Stimulated activated naive CD4-positive, alpha-beta T cell treated with Interleukin-2 at 50 U/mL for 16 hours (primary cell): Measurements from ENCODE around the gene KCNK7.
A peak's percentile ranks its signal among the peaks of the same experiment; 100 is the strongest.

Source experiments
- DNase-seq: peaks from one replicate; lab custom pipeline; 2025; lab: John Stamatoyannopoulos, UW

KCNK7 gene

DNA sequence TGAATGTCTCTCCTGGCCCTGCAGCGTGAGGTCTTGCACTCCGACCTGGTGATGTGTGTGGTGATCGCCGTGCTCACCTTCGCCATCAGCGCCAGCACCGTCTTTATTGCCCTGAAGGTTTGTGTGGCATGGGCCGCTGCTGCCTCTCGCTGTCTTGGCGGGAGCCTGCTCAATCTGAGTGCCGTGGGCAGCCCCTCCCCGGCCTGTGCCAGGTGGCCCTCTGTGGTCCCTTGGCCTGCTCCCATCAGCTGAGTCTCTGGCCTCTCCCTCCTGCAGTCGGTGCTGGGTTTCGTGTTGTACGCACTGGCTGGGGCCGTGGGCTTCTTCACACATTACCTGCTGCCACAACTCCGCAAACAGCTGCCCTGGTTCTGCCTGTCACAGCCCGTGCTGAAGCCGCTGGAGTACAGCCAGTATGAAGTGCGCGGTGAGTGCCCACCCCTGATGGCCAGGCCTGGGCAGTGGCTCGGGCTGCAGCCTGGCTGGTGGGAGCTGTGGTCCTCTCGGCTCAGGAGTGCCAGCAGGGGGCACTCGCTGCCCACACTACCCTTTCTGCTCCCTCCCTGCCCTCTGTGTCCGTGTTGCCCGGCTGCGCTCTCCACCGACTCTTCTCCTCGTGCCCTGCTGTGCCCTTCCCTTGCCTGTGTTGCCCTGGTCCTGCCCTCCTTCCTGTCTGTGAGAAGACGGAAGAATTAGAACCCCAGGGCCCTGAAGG is 30.2 kb upstream of the KCNK7 start:
- peak; percentile 16 for DNase-seq

DNA sequence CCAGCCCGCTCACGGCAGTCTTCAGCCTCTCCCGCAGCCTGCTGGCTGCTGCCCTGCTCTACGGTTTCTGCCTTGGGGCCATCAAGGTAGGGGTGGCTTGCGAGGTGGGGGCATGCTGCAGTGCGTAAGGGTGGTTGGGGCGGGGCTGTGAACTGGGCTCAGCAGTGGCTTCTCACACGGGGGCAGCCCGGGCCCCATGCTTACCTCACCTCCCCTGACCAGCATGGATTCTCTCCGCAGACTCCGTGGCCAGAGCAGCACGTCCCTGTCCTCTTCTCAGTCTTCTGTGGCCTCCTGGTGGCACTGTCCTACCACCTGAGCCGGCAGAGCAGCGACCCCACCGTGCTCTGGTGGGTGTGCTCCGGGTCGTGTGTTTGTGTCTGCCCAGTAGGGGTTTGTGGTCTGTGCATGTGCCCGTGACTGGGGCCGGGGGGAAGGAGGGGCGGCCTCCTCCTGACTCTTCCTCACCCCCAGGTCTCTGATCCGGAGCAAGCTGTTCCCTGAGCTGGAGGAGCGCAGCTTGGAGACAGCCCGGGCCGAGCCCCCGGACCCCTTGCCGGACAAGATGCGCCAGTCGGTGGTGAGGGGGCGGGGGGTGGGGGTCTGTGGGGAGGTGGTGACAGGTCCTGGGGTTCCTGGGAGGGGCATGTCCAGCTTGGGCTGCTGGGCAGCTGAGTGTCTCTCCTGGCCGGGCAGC is 29.5 kb upstream of the KCNK7 start:
- DNase-seq = no peak

- DNase-seq = no peak
Observed at GRCh38 chr11:65623852-65624616, 28.4 kb upstream of the KCNK7 start.

DNA sequence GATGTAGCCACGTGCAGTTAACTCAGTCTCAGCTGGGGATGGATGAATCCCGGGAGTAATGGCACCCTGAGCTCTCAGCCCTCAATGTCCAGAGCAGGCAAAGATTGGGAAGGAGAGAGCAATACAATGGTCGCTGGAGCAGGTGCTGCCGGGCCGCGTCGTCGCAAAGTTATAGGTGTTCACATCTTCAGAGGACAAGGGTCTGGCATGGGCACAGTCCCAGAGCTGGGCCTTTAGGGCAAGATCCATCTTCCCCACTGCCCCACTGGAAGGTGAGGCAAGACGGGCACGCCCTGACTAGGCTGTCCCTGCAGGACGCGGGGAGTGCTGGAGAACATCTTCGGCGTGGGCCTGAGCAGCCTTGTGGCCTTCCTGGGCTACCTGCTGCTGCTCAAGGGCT is 27.6 kb upstream of the KCNK7 start:
- no peak for DNase-seq

DNA sequence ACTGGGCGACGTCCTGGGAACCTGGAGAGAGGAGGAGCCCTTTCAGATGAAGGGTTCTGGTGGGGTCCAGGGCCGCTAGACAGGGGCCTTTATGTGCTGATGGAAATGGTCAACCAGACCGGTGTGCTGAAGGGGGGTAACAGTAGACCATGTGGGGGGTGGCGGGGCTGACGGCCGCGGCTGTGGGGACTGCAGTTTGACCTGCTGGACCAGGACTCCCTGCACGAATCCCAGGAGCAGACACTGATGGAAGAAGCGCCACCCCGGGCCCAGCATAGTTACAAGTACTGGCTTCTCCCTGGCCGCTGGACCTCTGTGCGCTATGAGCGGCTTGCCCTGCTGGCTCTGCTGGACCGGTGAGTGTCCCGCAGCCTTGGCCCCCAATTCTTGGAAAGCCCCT is 26.4 kb upstream of the KCNK7 start:
- DNase-seq = no peak

DNA sequence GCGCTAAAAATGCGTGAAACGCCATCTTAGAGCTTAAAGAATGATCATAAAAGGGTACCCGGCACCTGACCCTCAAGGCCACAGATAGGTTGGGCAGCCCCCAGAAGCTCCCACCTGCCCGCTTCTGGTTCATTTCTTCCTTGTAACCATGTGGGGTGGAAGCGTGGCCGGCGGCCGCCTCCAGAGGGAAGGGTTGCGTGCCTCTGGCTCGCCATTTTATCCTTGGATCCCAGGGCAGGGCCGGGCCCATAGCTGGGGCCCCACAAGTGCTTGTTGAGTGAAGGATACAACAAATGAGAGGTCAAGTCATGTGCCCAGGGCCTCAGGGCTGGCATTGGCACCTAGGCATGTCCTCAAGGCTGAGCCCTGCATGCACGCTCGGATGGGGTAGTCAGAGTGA is 25.9 kb upstream of the KCNK7 start:
- DNase-seq = no peak

GRCh38 chr11:65620666-65621065 is 25.1 kb upstream of the KCNK7 start:
- DNase-seq = no peak

DNA sequence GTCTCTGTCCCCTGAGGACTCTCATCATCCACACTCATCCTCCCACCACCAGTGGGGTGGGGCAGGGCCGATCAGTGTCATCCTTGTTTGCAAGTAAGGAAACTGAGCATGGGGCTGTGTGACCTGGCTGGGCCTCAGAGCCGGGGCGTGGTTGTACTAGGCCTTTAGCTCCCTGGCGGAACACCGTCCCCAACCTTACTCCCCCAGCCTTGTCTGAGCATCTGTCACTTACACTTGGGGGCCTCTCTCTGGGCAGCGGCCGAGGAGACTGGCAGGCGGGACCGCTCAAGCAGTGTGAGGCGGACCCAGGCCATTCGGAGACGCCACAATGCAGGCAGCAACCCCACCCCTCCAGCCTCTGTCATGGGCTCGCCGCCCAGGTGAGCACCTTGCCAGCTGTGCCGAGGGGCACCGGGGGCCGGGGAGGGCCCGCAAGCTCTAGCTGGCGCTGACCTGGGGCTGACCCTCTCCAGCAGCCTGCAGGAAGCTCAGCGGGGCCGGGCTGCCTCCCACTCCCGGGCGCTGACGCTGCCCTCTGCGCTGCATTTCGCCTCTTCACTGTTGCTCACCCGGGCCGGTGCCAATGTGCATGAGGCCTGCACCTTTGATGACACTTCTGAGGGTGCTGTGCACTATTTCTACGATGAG is 23.8 kb upstream of the KCNK7 start:
- no peak for DNase-seq

DNA sequence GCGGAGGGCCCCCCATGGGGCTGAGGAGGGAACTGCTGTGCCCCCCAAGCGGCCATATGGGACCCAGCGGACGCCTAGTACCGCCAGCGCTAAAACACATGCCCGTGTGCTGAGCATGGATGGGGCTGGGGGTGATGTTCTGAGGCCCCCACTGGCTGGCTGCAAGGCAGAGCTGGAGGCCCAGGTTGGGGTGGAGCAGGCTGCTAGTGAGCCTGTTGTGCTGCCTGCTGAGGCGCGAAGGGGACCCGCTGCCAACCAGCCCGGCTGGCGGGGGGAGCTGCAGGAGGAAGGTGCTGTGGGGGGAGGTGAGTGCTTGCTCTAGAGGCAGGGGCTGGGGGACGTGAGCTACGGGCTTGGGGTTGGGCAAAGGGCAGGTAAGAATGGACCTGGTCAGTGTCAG is 23.2 kb upstream of the KCNK7 start:
- no peak for DNase-seq

GRCh38 chr11:65617990-65618751 is 22.6 kb upstream of the KCNK7 start:
- DNase-seq = no peak

DNA sequence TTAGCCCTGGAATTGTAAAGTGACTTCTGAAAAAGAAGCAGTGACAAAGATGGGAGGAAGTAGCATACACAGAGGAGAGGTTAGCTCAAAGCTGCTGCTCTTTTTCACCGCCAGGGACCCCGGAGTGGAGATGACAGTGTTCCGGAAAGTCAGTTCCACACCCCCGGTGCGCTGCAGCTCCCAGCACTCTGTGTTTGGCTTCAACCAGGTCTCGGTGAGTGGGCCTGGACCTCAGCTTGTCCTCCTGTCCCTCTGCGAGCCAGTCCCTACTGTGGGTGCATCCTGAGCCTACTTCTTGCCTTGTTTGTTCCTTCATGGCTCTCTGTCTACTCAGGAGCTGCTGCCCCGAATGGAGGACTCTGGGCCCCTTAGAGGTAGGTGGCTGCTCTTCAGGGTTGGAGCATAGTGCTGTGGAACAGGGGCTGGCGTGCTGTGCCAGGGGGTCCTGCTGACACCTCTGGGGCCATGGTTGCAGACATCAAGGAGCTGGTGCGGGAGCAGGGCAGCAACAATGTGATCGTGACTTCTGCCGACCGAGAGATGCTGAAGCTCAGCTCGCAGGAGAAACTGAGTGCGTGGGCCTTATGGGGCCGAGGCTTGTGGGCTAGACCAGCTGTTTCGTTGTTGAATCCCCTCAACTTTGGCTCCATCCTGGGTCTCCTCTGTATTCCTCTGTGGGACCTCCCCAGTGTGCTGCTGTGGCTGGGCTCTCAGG is 21.7 kb upstream of the KCNK7 start:
- no peak for DNase-seq

DNA sequence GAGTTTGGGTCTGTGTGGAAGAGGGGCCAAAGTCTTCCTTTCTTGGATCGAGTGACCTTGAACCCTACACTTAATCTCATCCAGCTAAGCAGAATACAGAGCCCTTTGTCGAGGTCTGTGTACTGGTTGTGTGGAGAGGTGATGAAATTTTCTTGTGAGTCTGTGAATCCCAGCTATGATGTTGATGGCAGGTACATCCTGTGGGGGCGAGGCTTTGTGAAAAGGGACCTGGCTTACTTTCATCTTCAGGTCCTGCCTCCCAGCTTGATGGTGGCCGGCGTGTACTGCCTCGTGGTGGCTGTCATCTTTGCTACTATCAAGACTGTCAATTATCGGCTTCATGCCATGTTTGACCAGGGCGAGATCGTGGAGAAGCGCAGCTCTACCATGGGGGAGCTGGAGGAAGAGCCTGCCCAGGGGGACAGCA is 21.0 kb upstream of the KCNK7 start:
- no peak for DNase-seq

GRCh38 chr11:65615950-65616574 is 20.5 kb upstream of the KCNK7 start:
- peak; percentile 45 for DNase-seq

GRCh38 chr11:65615229-65615949 is 19.8 kb upstream of the KCNK7 start, which contains the start of gene PCNX3:
PCNX3 (plus strand) TSS chr11:65615776; CDS start chr11:65616312, 536 bp downstream.
- peak; percentile 100 for DNase-seq

- no peak for DNase-seq
Observed at GRCh38 chr11:65613091-65613928, 17.7 kb upstream of the KCNK7 start.

- DNase-seq = no peak
Observed at GRCh38 chr11:65612691-65613090, 17.1 kb upstream of the KCNK7 start.

GRCh38 chr11:65611758-65612603 is 16.4 kb upstream of the KCNK7 start:
- no peak for DNase-seq
